WTC11 (cell line): ENCODE measurements around the gene SSH2. TPM values are rescaled to one million over a fixed set of nuclear protein-coding genes. Genes with fewer than 3 reads are reported as not detected.
"Not testable (repeated sequence)": the region's sequence is repeated elsewhere in the genome, so short reads cannot be mapped to it uniquely, and the experiment has no call there.

Source experiments
- ATAC-seq: fragments of 200-7000 bp; cut with Tn5 transposase; 2 replicates; pipeline ENCODE4 v1.10.0; 2021; ENCODE audit warnings: mild to moderate bottlenecking, moderate library complexity
- CTCF ChIA-PET: fragments of 300-600 bp; sonication (Branson Sonifier 250); formaldehyde crosslinking; loops from one replicate; lab custom pipeline; 2021; ENCODE audit warnings: antibody characterized with exemption; lab: Charles Lee
- POLR2A ChIA-PET: fragments of 350-600 bp; sonication (Branson Sonifier 250); formaldehyde crosslinking; loops from one replicate; lab custom pipeline; 2021; ENCODE audit warnings: antibody characterized with exemption; lab: Charles Lee
- DNase-seq: peaks from one replicate; pipeline ENCODE4 v3.0.0; 2021; ENCODE audit warnings: low spot score
- H3K27ac Mint-ChIP-seq: 2 replicates; pipeline ENCODE4 v1.8.0; 2021; ENCODE audit warnings: mixed read lengths
- H3K27me3 Mint-ChIP-seq: 2 replicates; pipeline ENCODE4 v1.8.0; 2021; ENCODE audit warnings: low read depth, mild to moderate bottlenecking, moderate library complexity, mixed read lengths
- H3K36me3 Mint-ChIP-seq: 2 replicates; pipeline ENCODE4 v1.8.0; 2021; ENCODE audit warnings: mixed read lengths
- H3K4me1 Mint-ChIP-seq: 2 replicates; pipeline ENCODE4 v1.8.0; 2022; ENCODE audit warnings: mixed read lengths
- H3K4me3 Mint-ChIP-seq: 2 replicates; pipeline ENCODE4 v1.8.0; 2021; ENCODE audit warnings: mild to moderate bottlenecking, moderate library complexity, mixed read lengths
- H3K9me3 Mint-ChIP-seq: 2 replicates; pipeline ENCODE4 v1.8.0; 2021; ENCODE audit warnings: mixed read lengths
- E2F1 ChIP-seq: sonication (generic); formaldehyde crosslinking; IDR thresholded peaks from 2 replicates; pipeline ENCODE4 v1.8.0; 2022; ENCODE audit warnings: mild to moderate bottlenecking, missing genetic modification reagents
- FOXP1 ChIP-seq: sonication (generic); formaldehyde crosslinking; IDR thresholded peaks from 2 replicates; pipeline ENCODE4 v1.8.0; 2022; ENCODE audit warnings: missing genetic modification reagents, mild to moderate bottlenecking, moderate library complexity, borderline replicate concordance
- GTF2I ChIP-seq: fragments of 250-450 bp; sonication (Bioruptor Pico); conservative IDR thresholded peaks from 2 replicates; pipeline ENCODE4 v1.4.0; 2021; ENCODE audit warnings: mild to moderate bottlenecking
- MYBL2 ChIP-seq: sonication (generic); formaldehyde crosslinking; IDR thresholded peaks from 2 replicates; pipeline ENCODE4 v1.8.1; 2023; ENCODE audit warnings: mild to moderate bottlenecking, moderate library complexity, missing genetic modification reagents
- NFE2L1 ChIP-seq: sonication (generic); formaldehyde crosslinking; IDR thresholded peaks from 2 replicates; pipeline ENCODE4 v1.8.1; 2023; ENCODE audit warnings: missing genetic modification reagents
- NR1H2 ChIP-seq: sonication (generic); formaldehyde crosslinking; IDR thresholded peaks from 2 replicates; pipeline ENCODE4 v1.9.0; 2021; ENCODE audit warnings: mild to moderate bottlenecking, moderate library complexity, missing genetic modification reagents
- OVOL2 ChIP-seq: fragments of 250-450 bp; sonication (Bioruptor Pico); IDR thresholded peaks from 2 replicates; pipeline ENCODE4 v1.9.0; 2021; ENCODE audit warnings: mild to moderate bottlenecking, borderline replicate concordance
- SMAD3 ChIP-seq: sonication (generic); formaldehyde crosslinking; IDR thresholded peaks from 2 replicates; pipeline ENCODE4 v1.8.0; 2022; ENCODE audit warnings: missing genetic modification reagents, mild to moderate bottlenecking, borderline replicate concordance
- SP1 ChIP-seq: sonication (generic); formaldehyde crosslinking; conservative IDR thresholded peaks from 2 replicates; pipeline ENCODE4 v1.8.1; 2022; ENCODE audit warnings: missing genetic modification reagents
- STAT6 ChIP-seq: sonication (generic); formaldehyde crosslinking; conservative IDR thresholded peaks from 2 replicates; pipeline ENCODE4 v1.8.1; 2023; ENCODE audit warnings: mild to moderate bottlenecking, low read depth, missing genetic modification reagents, moderate library complexity
- ZNF671 ChIP-seq: fragments of 250-450 bp; sonication (Bioruptor Pico); IDR thresholded peaks from 2 replicates; pipeline ENCODE4 v1.8.0; 2021; ENCODE audit warnings: mild to moderate bottlenecking
- total RNA-seq: library from RNA; stranded (reverse); gene quantifications from 3 replicates; pipeline ENCODE4 v1.2.3, GENCODE V29; 2021
- TF ChIP-seq, protein P1 (sequence below): sonication (generic); formaldehyde crosslinking; IDR thresholded peaks from 2 replicates; pipeline ENCODE4 v1.8.1; 2023; ENCODE audit warnings: mild to moderate bottlenecking, missing genetic modification reagents
- TF ChIP-seq, protein P2 (sequence below): sonication (generic); formaldehyde crosslinking; IDR thresholded peaks from 2 replicates; pipeline ENCODE4 v1.8.0; 2022; ENCODE audit warnings: mild to moderate bottlenecking, missing genetic modification reagents
- TF ChIP-seq, protein P3 (sequence below): fragments of 250-450 bp; sonication (Bioruptor Pico); IDR thresholded peaks from 2 replicates; pipeline ENCODE4 v1.9.0; 2021; ENCODE audit warnings: mild to moderate bottlenecking
- TF ChIP-seq, protein P4 (sequence below): fragments of 250-450 bp; sonication (Bioruptor Pico); IDR thresholded peaks from 2 replicates; pipeline ENCODE4 v1.8.0; 2021; ENCODE audit warnings: mild to moderate bottlenecking
- TF ChIP-seq, protein P5 (sequence below): sonication (generic); formaldehyde crosslinking; IDR thresholded peaks from 2 replicates; pipeline ENCODE4 v1.8.0; 2022; ENCODE audit warnings: missing genetic modification reagents

The SSH2 gene
- total RNA-seq, 1 experiment from 2014 or later, result 14.3 TPM

GRCh38 chr17:29677824-29678223 is 252.2 kb downstream of the SSH2 start:
- H3K36me3 Mint-ChIP-seq, result no peaks in the 10 kb centered on the region
- peaks cover 3% of the 10 kb centered on the region; the same call in 1 of the 2 replicates for H3K4me1 Mint-ChIP-seq
- H3K27ac Mint-ChIP-seq, result no peak overlapping the region
- no peak for DNase-seq
- TF ChIP-seq, protein P1, sequence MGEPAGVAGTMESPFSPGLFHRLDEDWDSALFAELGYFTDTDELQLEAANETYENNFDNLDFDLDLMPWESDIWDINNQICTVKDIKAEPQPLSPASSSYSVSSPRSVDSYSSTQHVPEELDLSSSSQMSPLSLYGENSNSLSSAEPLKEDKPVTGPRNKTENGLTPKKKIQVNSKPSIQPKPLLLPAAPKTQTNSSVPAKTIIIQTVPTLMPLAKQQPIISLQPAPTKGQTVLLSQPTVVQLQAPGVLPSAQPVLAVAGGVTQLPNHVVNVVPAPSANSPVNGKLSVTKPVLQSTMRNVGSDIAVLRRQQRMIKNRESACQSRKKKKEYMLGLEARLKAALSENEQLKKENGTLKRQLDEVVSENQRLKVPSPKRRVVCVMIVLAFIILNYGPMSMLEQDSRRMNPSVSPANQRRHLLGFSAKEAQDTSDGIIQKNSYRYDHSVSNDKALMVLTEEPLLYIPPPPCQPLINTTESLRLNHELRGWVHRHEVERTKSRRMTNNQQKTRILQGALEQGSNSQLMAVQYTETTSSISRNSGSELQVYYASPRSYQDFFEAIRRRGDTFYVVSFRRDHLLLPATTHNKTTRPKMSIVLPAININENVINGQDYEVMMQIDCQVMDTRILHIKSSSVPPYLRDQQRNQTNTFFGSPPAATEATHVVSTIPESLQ, result no peak
- no peak for TF ChIP-seq SMAD3 (CRISPR knock-in tag)
- no peak for TF ChIP-seq NFE2L1
- no peak for TF ChIP-seq SP1 (CRISPR knock-in tag)
- no peak for TF ChIP-seq OVOL2 (CRISPR knock-in tag)
- no peak for TF ChIP-seq ZNF671 (CRISPR knock-in tag)
- TF ChIP-seq, protein P2, sequence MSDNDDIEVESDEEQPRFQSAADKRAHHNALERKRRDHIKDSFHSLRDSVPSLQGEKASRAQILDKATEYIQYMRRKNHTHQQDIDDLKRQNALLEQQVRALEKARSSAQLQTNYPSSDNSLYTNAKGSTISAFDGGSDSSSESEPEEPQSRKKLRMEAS (CRISPR knock-in tag), result no peak
- TF ChIP-seq, protein P3, sequence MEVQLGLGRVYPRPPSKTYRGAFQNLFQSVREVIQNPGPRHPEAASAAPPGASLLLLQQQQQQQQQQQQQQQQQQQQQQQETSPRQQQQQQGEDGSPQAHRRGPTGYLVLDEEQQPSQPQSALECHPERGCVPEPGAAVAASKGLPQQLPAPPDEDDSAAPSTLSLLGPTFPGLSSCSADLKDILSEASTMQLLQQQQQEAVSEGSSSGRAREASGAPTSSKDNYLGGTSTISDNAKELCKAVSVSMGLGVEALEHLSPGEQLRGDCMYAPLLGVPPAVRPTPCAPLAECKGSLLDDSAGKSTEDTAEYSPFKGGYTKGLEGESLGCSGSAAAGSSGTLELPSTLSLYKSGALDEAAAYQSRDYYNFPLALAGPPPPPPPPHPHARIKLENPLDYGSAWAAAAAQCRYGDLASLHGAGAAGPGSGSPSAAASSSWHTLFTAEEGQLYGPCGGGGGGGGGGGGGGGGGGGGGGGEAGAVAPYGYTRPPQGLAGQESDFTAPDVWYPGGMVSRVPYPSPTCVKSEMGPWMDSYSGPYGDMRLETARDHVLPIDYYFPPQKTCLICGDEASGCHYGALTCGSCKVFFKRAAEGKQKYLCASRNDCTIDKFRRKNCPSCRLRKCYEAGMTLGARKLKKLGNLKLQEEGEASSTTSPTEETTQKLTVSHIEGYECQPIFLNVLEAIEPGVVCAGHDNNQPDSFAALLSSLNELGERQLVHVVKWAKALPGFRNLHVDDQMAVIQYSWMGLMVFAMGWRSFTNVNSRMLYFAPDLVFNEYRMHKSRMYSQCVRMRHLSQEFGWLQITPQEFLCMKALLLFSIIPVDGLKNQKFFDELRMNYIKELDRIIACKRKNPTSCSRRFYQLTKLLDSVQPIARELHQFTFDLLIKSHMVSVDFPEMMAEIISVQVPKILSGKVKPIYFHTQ (CRISPR knock-in tag), result no peak
- TF ChIP-seq, protein P4, sequence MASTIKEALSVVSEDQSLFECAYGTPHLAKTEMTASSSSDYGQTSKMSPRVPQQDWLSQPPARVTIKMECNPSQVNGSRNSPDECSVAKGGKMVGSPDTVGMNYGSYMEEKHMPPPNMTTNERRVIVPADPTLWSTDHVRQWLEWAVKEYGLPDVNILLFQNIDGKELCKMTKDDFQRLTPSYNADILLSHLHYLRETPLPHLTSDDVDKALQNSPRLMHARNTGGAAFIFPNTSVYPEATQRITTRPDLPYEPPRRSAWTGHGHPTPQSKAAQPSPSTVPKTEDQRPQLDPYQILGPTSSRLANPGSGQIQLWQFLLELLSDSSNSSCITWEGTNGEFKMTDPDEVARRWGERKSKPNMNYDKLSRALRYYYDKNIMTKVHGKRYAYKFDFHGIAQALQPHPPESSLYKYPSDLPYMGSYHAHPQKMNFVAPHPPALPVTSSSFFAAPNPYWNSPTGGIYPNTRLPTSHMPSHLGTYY, result no peak
- TF ChIP-seq, protein P5, sequence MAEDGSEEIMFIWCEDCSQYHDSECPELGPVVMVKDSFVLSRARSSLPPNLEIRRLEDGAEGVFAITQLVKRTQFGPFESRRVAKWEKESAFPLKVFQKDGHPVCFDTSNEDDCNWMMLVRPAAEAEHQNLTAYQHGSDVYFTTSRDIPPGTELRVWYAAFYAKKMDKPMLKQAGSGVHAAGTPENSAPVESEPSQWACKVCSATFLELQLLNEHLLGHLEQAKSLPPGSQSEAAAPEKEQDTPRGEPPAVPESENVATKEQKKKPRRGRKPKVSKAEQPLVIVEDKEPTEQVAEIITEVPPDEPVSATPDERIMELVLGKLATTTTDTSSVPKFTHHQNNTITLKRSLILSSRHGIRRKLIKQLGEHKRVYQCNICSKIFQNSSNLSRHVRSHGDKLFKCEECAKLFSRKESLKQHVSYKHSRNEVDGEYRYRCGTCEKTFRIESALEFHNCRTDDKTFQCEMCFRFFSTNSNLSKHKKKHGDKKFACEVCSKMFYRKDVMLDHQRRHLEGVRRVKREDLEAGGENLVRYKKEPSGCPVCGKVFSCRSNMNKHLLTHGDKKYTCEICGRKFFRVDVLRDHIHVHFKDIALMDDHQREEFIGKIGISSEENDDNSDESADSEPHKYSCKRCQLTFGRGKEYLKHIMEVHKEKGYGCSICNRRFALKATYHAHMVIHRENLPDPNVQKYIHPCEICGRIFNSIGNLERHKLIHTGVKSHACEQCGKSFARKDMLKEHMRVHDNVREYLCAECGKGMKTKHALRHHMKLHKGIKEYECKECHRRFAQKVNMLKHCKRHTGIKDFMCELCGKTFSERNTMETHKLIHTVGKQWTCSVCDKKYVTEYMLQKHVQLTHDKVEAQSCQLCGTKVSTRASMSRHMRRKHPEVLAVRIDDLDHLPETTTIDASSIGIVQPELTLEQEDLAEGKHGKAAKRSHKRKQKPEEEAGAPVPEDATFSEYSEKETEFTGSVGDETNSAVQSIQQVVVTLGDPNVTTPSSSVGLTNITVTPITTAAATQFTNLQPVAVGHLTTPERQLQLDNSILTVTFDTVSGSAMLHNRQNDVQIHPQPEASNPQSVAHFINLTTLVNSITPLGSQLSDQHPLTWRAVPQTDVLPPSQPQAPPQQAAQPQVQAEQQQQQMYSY (CRISPR knock-in tag), result no peak
- no peak for TF ChIP-seq GTF2I
- H3K4me3 Mint-ChIP-seq, result no peak overlapping the region
- H3K9me3 Mint-ChIP-seq, result no peaks in the 10 kb centered on the region
- ATAC-seq, result no peak
- POLR2A ChIA-PET, result interaction anchor here (0.6 kb wide), 1 partner anchor 84 kb away, joined by 3 read pairs; no protein-coding TSS in a partner anchor
- CTCF ChIA-PET, result no interaction called here
- no peaks in the 10 kb centered on the region for H3K27me3 Mint-ChIP-seq

DNA sequence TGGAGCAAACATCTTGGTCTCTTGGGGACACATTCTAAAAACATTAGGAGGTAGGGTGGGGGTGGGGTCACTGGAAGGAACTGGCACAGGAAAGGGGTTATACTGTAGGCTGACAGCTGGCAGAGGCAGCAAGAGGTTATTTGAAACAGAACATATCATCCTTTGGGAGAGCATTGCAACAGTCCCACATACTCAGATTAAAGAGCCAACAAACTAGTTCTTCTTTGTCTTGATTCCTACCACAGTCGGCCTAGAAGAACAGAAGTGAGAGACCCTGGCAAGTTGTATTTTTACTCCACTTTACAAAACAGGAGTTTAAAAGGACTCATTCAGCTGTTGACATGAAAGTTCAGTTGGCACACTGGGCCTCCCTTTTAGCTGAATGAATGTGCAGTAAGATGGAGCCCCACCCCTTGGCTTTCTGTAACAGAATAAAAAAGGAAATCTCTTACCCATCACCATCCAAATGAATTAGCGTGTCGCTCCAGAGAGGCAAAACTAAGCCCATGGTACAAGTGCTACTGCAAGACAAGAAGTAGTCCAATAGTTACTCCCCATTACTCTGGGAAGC is 252.7 kb downstream of the SSH2 start:
- no peak for DNase-seq
- CTCF ChIA-PET, result interaction anchor here (1.0 kb wide), 1 partner anchor 38 kb away, joined by 3 read pairs; no protein-coding TSS in a partner anchor
- TF ChIP-seq FOXP1 (CRISPR knock-in tag) (no peak), MYBL2 (no peak), STAT6 (CRISPR knock-in tag) (no peak), NR1H2 (CRISPR knock-in tag) (no peak), E2F1 (no peak)
- TF ChIP-seq, all 79 proteins: peak for 0
- H3K4me3 Mint-ChIP-seq, result no peak overlapping the region
- H3K27ac Mint-ChIP-seq, result no peak overlapping the region
- no peaks in the 10 kb centered on the region for H3K36me3 Mint-ChIP-seq
- ATAC-seq, result no peak
- H3K9me3 Mint-ChIP-seq, result no peaks in the 10 kb centered on the region
- 0 out of 2 replicates have a peak, but pooled peaks cover under 1% of the 10 kb centered on the region for H3K4me1 Mint-ChIP-seq
- H3K27me3 Mint-ChIP-seq, result no peaks in the 10 kb centered on the region
- POLR2A ChIA-PET, result interaction anchor here (0.6 kb wide), 1 partner anchor 85 kb away, joined by 3 read pairs; no protein-coding TSS in a partner anchor

DNA sequence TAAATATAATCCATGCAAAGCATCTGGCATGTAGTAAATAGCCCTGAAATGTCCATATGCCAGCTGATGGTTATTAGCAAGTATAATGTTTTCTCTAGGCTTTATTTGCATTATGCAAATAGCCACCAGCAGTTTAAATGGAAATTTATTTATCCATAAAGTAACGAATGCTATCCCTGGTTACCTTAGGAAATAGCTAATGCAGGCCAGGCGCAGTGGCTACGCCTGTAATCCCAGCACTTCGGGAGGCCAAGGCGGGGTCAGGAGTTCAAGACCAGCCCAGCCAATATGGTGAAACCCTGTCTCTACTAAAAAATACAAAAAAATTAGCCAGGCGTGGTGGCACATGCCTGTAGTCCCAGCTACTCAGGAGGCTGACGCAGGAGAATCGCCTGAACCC is 254.1 kb downstream of the SSH2 start:
- H3K4me3 Mint-ChIP-seq, H3K9me3 Mint-ChIP-seq, POLR2A ChIA-PET, H3K27ac Mint-ChIP-seq, H3K27me3 Mint-ChIP-seq, H3K4me1 Mint-ChIP-seq, ATAC-seq, DNase-seq, H3K36me3 Mint-ChIP-seq: not testable (repeated sequence)
- CTCF ChIA-PET, result interaction anchor here (1.0 kb wide), 1 partner anchor 36 kb away, joined by 5 read pairs; no protein-coding TSS in a partner anchor
